NCI-H345 treated with DMSO at 0.1 percent for 48 hours (cell line): Measurements from ENCODE around the gene ANKZF1.
"Not testable (repeated sequence)": the region's sequence is repeated elsewhere in the genome, so short reads cannot be mapped to it uniquely, and the experiment has no call there.

Experiments used
- DNase-seq: peaks from one replicate; lab custom pipeline; 2025; ENCODE audit not compliant: unreplicated experiment; lab: John Stamatoyannopoulos, UW

Gene ANKZF1

GRCh38 chr2:219229305-219230058, at the start of gene ANKZF1, which contains the start of gene ATG9A:
ANKZF1 (plus strand) TSS chr2:219229806; CDS start chr2:219230258, 452 bp downstream.
ATG9A (minus strand) TSS chr2:219229636; CDS start chr2:219228024, 1,612 bp downstream.
- peak; percentile 97 for DNase-seq

GRCh38 chr2:219180961-219181360, 48.6 kb upstream of the ANKZF1 start:
- no peak for DNase-seq

- no peak for DNase-seq
These were observed 48.1 kb upstream of the ANKZF1 start for GRCh38 chr2:219181531-219181930.

- no peak for DNase-seq
These were observed 47.1 kb upstream of the ANKZF1 start for GRCh38 chr2:219182331-219183150.

- DNase-seq, result no peak
These were observed 46.3 kb upstream of the ANKZF1 start for GRCh38 chr2:219183151-219183772.

GRCh38 chr2:219184121-219184520, 45.5 kb upstream of the ANKZF1 start:
- no peak for DNase-seq

GRCh38 chr2:219186754-219187456, 42.7 kb upstream of the ANKZF1 start:
- no peak for DNase-seq

- no peak for DNase-seq
These were observed 32.2 kb upstream of the ANKZF1 start for GRCh38 chr2:219197388-219197787.

- no peak for DNase-seq
These were observed 30.6 kb upstream of the ANKZF1 start for GRCh38 chr2:219198974-219199373.

GRCh38 chr2:219199470-219200211, 30.0 kb upstream of the ANKZF1 start:
- DNase-seq, result no peak

- DNase-seq, result not testable (repeated sequence)
These were observed 28.9 kb upstream of the ANKZF1 start for GRCh38 chr2:219200502-219201326.

- not testable (repeated sequence) for DNase-seq
These were observed 28.3 kb upstream of the ANKZF1 start for GRCh38 chr2:219201331-219201730.

- DNase-seq, result no peak
These were observed 25.0 kb upstream of the ANKZF1 start for GRCh38 chr2:219204425-219205164.

- no peak for DNase-seq
These were observed 24.5 kb upstream of the ANKZF1 start for GRCh38 chr2:219205165-219205538.

GRCh38 chr2:219205981-219206327, 23.7 kb upstream of the ANKZF1 start:
- DNase-seq, result no peak

- peak; percentile 87 for DNase-seq
These were observed 23.1 kb upstream of the ANKZF1 start, which contains the start of gene ZFAND2B for GRCh38 chr2:219206328-219207133. ZFAND2B (plus strand) TSS chr2:219206782; CDS start chr2:219206988, 206 bp downstream.

- no peak for DNase-seq
These were observed 22.3 kb upstream of the ANKZF1 start for GRCh38 chr2:219207134-219207883.
